Ramos (cell line): ENCODE data around the gene FAM89A.

Experiments
- in situ Hi-C: fragments of 300-500 bp; cut with MboI; formaldehyde crosslinking; loops from one replicate; pipeline ENCODE4 v1.14.3; 2022; ENCODE audit warnings: low sequenced_read_pairs; ENCODE audit not compliant: unreplicated experiment

Gene FAM89A

GRCh38 chr1:230972855-230973271, 67.2 kb downstream of the FAM89A start:
- in situ Hi-C loops: no loop called here

GRCh38 chr1:230971771-230972170, 68.3 kb downstream of the FAM89A start:
- in situ Hi-C loops: no loop called here

GRCh38 chr1:230970432-230970831, 69.6 kb downstream of the FAM89A start:
- in situ Hi-C loops: no loop called here
